ENCODE data around the gene GALNT12. TPM values are rescaled to one million over a fixed set of nuclear protein-coding genes. Genes with fewer than 3 reads are reported as not detected.

The GALNT12 gene
- polyA plus RNA-seq, 4 donors: 4.1 to 11.4 (median 10.2) TPM

- DNase-seq (ENCODE audit: low read depth in 4 of 4, low spot score in 3 of 4): no peak
These were observed 5.9 kb upstream of the GALNT12 start for GRCh38 chr9:98801561-98801960.

GRCh38 chr9:98801969-98802371 is 5.5 kb upstream of the GALNT12 start:
- DNase-seq (ENCODE audit: low read depth in 4 of 4, low spot score in 3 of 4): no peak

- no peak for DNase-seq (ENCODE audit: low read depth in 4 of 4, low spot score in 3 of 4)
These were observed 3.4 kb upstream of the GALNT12 start for GRCh38 chr9:98804083-98804482.

GRCh38 chr9:98805506-98806272 is 1.8 kb upstream of the GALNT12 start:
- no peak for DNase-seq (ENCODE audit: low read depth in 4 of 4, low spot score in 3 of 4)

- DNase-seq (ENCODE audit: low read depth in 4 of 4, low spot score in 3 of 4): no peak
These were observed 955 bp upstream of the GALNT12 start for GRCh38 chr9:98806394-98807035.

GRCh38 chr9:98807814-98808195 is 335 bp downstream of the GALNT12 start:
- no peak for DNase-seq (ENCODE audit: low read depth in 4 of 4, low spot score in 3 of 4)

- DNase-seq (ENCODE audit: low read depth in 4 of 4, low spot score in 3 of 4): no peak
These were observed 943 bp downstream of the GALNT12 start for GRCh38 chr9:98808411-98808815.

GRCh38 chr9:98808875-98809274 is 1.4 kb downstream of the GALNT12 start:
- no peak for DNase-seq (ENCODE audit: low read depth in 4 of 4, low spot score in 3 of 4)

- no peak for DNase-seq (ENCODE audit: low read depth in 4 of 4, low spot score in 3 of 4)
These were observed 2.0 kb downstream of the GALNT12 start for GRCh38 chr9:98809311-98810101.

GRCh38 chr9:98810102-98810842 is 2.8 kb downstream of the GALNT12 start:
- DNase-seq (ENCODE audit: low read depth in 4 of 4, low spot score in 3 of 4): no peak

- no peak for DNase-seq (ENCODE audit: low read depth in 4 of 4, low spot score in 3 of 4)
These were observed 3.7 kb downstream of the GALNT12 start for GRCh38 chr9:98811051-98811650.

GRCh38 chr9:98815391-98815951 is 8.0 kb downstream of the GALNT12 start:
- no peak for DNase-seq (ENCODE audit: low read depth in 4 of 4, low spot score in 3 of 4)

GRCh38 chr9:98818764-98819163 is 11.3 kb downstream of the GALNT12 start:
- no peak for DNase-seq (ENCODE audit: low read depth in 4 of 4, low spot score in 3 of 4)

GRCh38 chr9:98819231-98819630 is 11.8 kb downstream of the GALNT12 start:
- no peak for DNase-seq (ENCODE audit: low read depth in 4 of 4, low spot score in 3 of 4)

GRCh38 chr9:98821831-98822230 is 14.4 kb downstream of the GALNT12 start:
- DNase-seq (ENCODE audit: low read depth in 4 of 4, low spot score in 3 of 4): no peak

GRCh38 chr9:98822661-98823060 is 15.2 kb downstream of the GALNT12 start:
- no peak for DNase-seq (ENCODE audit: low read depth in 4 of 4, low spot score in 3 of 4)

- no peak for DNase-seq (ENCODE audit: low read depth in 4 of 4, low spot score in 3 of 4)
These were observed 16.3 kb downstream of the GALNT12 start for GRCh38 chr9:98823666-98824334.

- no peak for DNase-seq (ENCODE audit: low read depth in 4 of 4, low spot score in 3 of 4)
These were observed 17.9 kb downstream of the GALNT12 start for GRCh38 chr9:98825414-98825813.

GRCh38 chr9:98826716-98827115 is 19.2 kb downstream of the GALNT12 start:
- no peak for DNase-seq (ENCODE audit: low read depth in 4 of 4, low spot score in 3 of 4)

GRCh38 chr9:98829766-98830165 is 22.3 kb downstream of the GALNT12 start:
- DNase-seq (ENCODE audit: low read depth in 4 of 4, low spot score in 3 of 4): no peak

All from left renal pelvis (tissue), 4 donors.